SK-N-SH treated with all-trans-retinoic acid at 6 μM for 48 hours (cell line): ENCODE measurements around the gene SURF2.

Source experiments
- ATAC-seq: fragments of 200-7000 bp; cut with Tn5 transposase; 3 replicates; pipeline ENCODE4 v1.9.1; 2020; ENCODE audit warnings: mild to moderate bottlenecking, moderate library complexity
- CREB5 ChIP-seq: fragments of 250-450 bp; sonication (Bioruptor Pico); IDR thresholded peaks from 2 replicates; pipeline ENCODE4 v1.5.1; 2020; ENCODE audit warnings: low read depth, mild to moderate bottlenecking, moderate library complexity
- CSRNP3 ChIP-seq: fragments of 250-450 bp; sonication (Bioruptor Pico); IDR thresholded peaks from 2 replicates; pipeline ENCODE4 v1.5.1; 2021; ENCODE audit warnings: mild to moderate bottlenecking, moderate library complexity
- ESRRG ChIP-seq: fragments of 250-450 bp; sonication (Bioruptor Pico); IDR thresholded peaks from 2 replicates; pipeline ENCODE4 v1.6.1; 2021; ENCODE audit warnings: mild to moderate bottlenecking
- ISL1 ChIP-seq: fragments of 250-450 bp; sonication (Bioruptor Pico); IDR thresholded peaks from 2 replicates; pipeline ENCODE4 v2.1.2; 2022; ENCODE audit warnings: mild to moderate bottlenecking, moderate library complexity
- OSR1 ChIP-seq: fragments of 250-450 bp; sonication (Bioruptor Pico); IDR thresholded peaks from 2 replicates; pipeline ENCODE4 v1.8.0; 2022; ENCODE audit warnings: moderate library complexity, mild to moderate bottlenecking, inconsistent platforms
- PATZ1 ChIP-seq: fragments of 250-450 bp; sonication (Bioruptor Pico); IDR thresholded peaks from 2 replicates; pipeline ENCODE4 v1.8.0; 2020; ENCODE audit warnings: mild to moderate bottlenecking, moderate library complexity, borderline replicate concordance
- RARB ChIP-seq: fragments of 250-450 bp; sonication (Bioruptor Pico); IDR thresholded peaks from 2 replicates; pipeline ENCODE4 v1.8.0; 2021; ENCODE audit warnings: mild to moderate bottlenecking, moderate library complexity
- TOX ChIP-seq: fragments of 250-450 bp; sonication (Bioruptor Pico); IDR thresholded peaks from 2 replicates; pipeline ENCODE4 v1.8.0; 2021; ENCODE audit warnings: mild to moderate bottlenecking, moderate library complexity, borderline replicate concordance
- TSHZ2 ChIP-seq: fragments of 250-450 bp; sonication (Bioruptor Pico); IDR thresholded peaks from 2 replicates; pipeline ENCODE4 v1.5.0; 2020; ENCODE audit warnings: mild to moderate bottlenecking, moderate library complexity
- ZC3H10 ChIP-seq: fragments of 250-450 bp; sonication (Bioruptor Pico); IDR thresholded peaks from 2 replicates; pipeline ENCODE4 v1.5.1; 2021; ENCODE audit warnings: mild to moderate bottlenecking, moderate library complexity
- ZFP3 ChIP-seq: fragments of 250-450 bp; sonication (Bioruptor Pico); IDR thresholded peaks from 2 replicates; pipeline ENCODE4 v1.5.0; 2020; ENCODE audit warnings: mild to moderate bottlenecking, moderate library complexity
- ZNF565 ChIP-seq: fragments of 450-650 bp; formaldehyde crosslinking; conservative IDR thresholded peaks from 2 replicates; pipeline ENCODE4 v1.5.0; 2020; ENCODE audit warnings: low read depth, mild to moderate bottlenecking, moderate library complexity
- ZNF70 ChIP-seq: fragments of 450-650 bp; formaldehyde crosslinking; IDR thresholded peaks from 2 replicates; pipeline ENCODE4 v1.5.0; 2020; ENCODE audit warnings: mild to moderate bottlenecking, moderate library complexity
- ZNF8 ChIP-seq: fragments of 450-650 bp; formaldehyde crosslinking; IDR thresholded peaks from 2 replicates; pipeline ENCODE4 v1.5.0; 2020; ENCODE audit warnings: mild to moderate bottlenecking, moderate library complexity

Gene SURF2

GRCh38 chr9:133400292-133400691 is 43.9 kb downstream of the SURF2 start:
- no peak for TF ChIP-seq ZNF70 (CRISPR knock-in tag)
- no peak for TF ChIP-seq ZNF8 (CRISPR knock-in tag)
- TF ChIP-seq TOX (CRISPR knock-in tag), result no peak
- no peak; the same call in 2 of the 3 replicates for ATAC-seq

- TF ChIP-seq CSRNP3 (CRISPR knock-in tag) (no peak), ISL1 (CRISPR knock-in tag) (no peak)
- no peak for ATAC-seq
Observed at GRCh38 chr9:133401588-133401987, 45.2 kb downstream of the SURF2 start.

GRCh38 chr9:133402689-133403088 is 46.3 kb downstream of the SURF2 start:
- ATAC-seq, result no peak
- TF ChIP-seq TSHZ2 (CRISPR knock-in tag), result no peak
- no peak for TF ChIP-seq ZFP3 (CRISPR knock-in tag)
- TF ChIP-seq ESRRG (CRISPR knock-in tag), result no peak
- TF ChIP-seq PATZ1 (CRISPR knock-in tag), result no peak
- no peak for TF ChIP-seq OSR1 (CRISPR knock-in tag)
- no peak for TF ChIP-seq CREB5 (CRISPR knock-in tag)
- TF ChIP-seq ZNF8 (CRISPR knock-in tag), result no peak
- TF ChIP-seq ISL1 (CRISPR knock-in tag), result no peak
- TF ChIP-seq CSRNP3 (CRISPR knock-in tag), result no peak
- no peak for TF ChIP-seq TOX (CRISPR knock-in tag)

- TF ChIP-seq RARB (CRISPR knock-in tag) (no peak), CSRNP3 (CRISPR knock-in tag) (no peak), TOX (CRISPR knock-in tag) (no peak), ZC3H10 (CRISPR knock-in tag) (no peak), ZNF565 (CRISPR knock-in tag) (no peak), ZNF70 (CRISPR knock-in tag) (no peak)
- TF ChIP-seq, all 23 proteins: peak for 0
- no peak; the same call in 2 of the 3 replicates for ATAC-seq
Observed at GRCh38 chr9:133403766-133404453, 47.6 kb downstream of the SURF2 start.
